ENCODE data around the gene UNC13D. TPM values are rescaled to one million over a fixed set of nuclear protein-coding genes. Genes with fewer than 3 reads are reported as not detected.

Gene UNC13D
- total RNA-seq, 1 donor from 2014 or later, result 203 TPM

GRCh38 chr17:75808549-75808904 lies 35.7 kb downstream of the UNC13D start:
- intact Hi-C loops (cut with micrococcal nuclease), result no loop called here

GRCh38 chr17:75807861-75808260 lies 36.3 kb downstream of the UNC13D start:
- intact Hi-C loops (cut with micrococcal nuclease), result no loop called here

- intact Hi-C loops (cut with micrococcal nuclease), result no loop called here
Measured at GRCh38 chr17:75806822-75807500, 37.2 kb downstream of the UNC13D start.

- intact Hi-C loops (cut with micrococcal nuclease), result no loop called here
Measured at GRCh38 chr17:75803883-75804282, 40.3 kb downstream of the UNC13D start.

GRCh38 chr17:75799402-75799801 lies 44.8 kb downstream of the UNC13D start:
- intact Hi-C loops (cut with micrococcal nuclease), result no loop called here

GRCh38 chr17:75795820-75796607 lies 48.2 kb downstream of the UNC13D start:
- intact Hi-C loops (cut with micrococcal nuclease), result no loop called here

GRCh38 chr17:75793460-75793859 lies 50.7 kb downstream of the UNC13D start:
- intact Hi-C loops (cut with micrococcal nuclease), result no loop called here

- intact Hi-C loops (cut with micrococcal nuclease), result no loop called here
Measured at GRCh38 chr17:75791254-75791653, 53.0 kb downstream of the UNC13D start.

GRCh38 chr17:75785016-75785890 lies 59.0 kb downstream of the UNC13D start:
- intact Hi-C loops (cut with micrococcal nuclease), result loop anchor here (1.0 to 2.0 kb wide), 6 partner anchors 9 to 484 kb away; partner anchors contain the start of gene GALK1

GRCh38 chr17:75784473-75785015 lies 59.7 kb downstream of the UNC13D start, which contains the start of gene UNK:
TSS of gene UNK (plus strand) at chr17:75784806. CDS start at chr17:75784881, 75 bp downstream.
- intact Hi-C loops (cut with micrococcal nuclease), result loop anchor here (1.0 to 5.0 kb wide), 14 partner anchors 8 to 953 kb away; partner anchors contain the start of genes ACOX1, CASKIN2, FBF1 and GALK1

- intact Hi-C loops (cut with micrococcal nuclease), result loop anchor here (1.0 to 5.0 kb wide), 11 partner anchors 19 to 953 kb away; partner anchors contain the start of genes ACOX1, CASKIN2, FBF1 and GALK1
Measured at GRCh38 chr17:75783803-75784472, 60.3 kb downstream of the UNC13D start.

GRCh38 chr17:75783069-75783783 lies 61.0 kb downstream of the UNC13D start:
- intact Hi-C loops (cut with micrococcal nuclease), result loop anchor here (5.0 kb wide), 3 partner anchors 266 to 954 kb away; partner anchors contain the start of genes CASKIN2, MFSD11, PRPSAP1 and SRSF2

GRCh38 chr17:75779987-75780889 lies 64.0 kb downstream of the UNC13D start:
- intact Hi-C loops (cut with micrococcal nuclease), result loop anchor here (1.0 to 5.0 kb wide), 11 partner anchors 16 to 957 kb away; partner anchors contain the start of genes ACOX1, CASKIN2, JMJD6 and METTL23

GRCh38 chr17:75779250-75779986 lies 64.8 kb downstream of the UNC13D start:
- intact Hi-C loops (cut with micrococcal nuclease), result loop anchor here (1.0 to 5.0 kb wide), 8 partner anchors 15 to 948 kb away; partner anchors contain the start of genes ACOX1, JMJD6, METTL23 and TEN1

GRCh38 chr17:75778861-75779249 lies 65.3 kb downstream of the UNC13D start:
- intact Hi-C loops (cut with micrococcal nuclease), result loop anchor here (1.0 to 5.0 kb wide), 8 partner anchors 15 to 948 kb away; partner anchors contain the start of genes ACOX1, JMJD6, METTL23 and TEN1

- intact Hi-C loops (cut with micrococcal nuclease), result loop anchor here (5.0 kb wide), 1 partner anchor 949 kb away; the partner anchor contains the start of genes JMJD6 and METTL23
Measured at GRCh38 chr17:75778066-75778860, 65.9 kb downstream of the UNC13D start.
